Nephron progenitor cell (in vitro differentiated cells): ENCODE data around the gene PROSER3.

ENCODE experiments used
- DNase-seq: peaks from one replicate; pipeline ENCODE4 v3.0.0; 2021
- H3K27ac Mint-ChIP-seq: 2 replicates; pipeline ENCODE4 v1.8.0; 2021; ENCODE audit warnings: mild to moderate bottlenecking, moderate library complexity, mixed read lengths
- H3K27me3 Mint-ChIP-seq: 2 replicates; pipeline ENCODE4 v1.8.0; 2021; ENCODE audit warnings: mild to moderate bottlenecking, low read depth, mixed read lengths; ENCODE audit not compliant: poor library complexity
- H3K36me3 Mint-ChIP-seq: 2 replicates; pipeline ENCODE4 v1.8.0; 2021; ENCODE audit warnings: low read depth, mixed read lengths
- H3K4me1 Mint-ChIP-seq: 2 replicates; pipeline ENCODE4 v1.8.0; 2021; ENCODE audit warnings: mixed read lengths
- H3K4me3 Mint-ChIP-seq: 2 replicates; pipeline ENCODE4 v1.8.0; 2021; ENCODE audit warnings: mild to moderate bottlenecking, moderate library complexity, mixed read lengths
- H3K9me3 Mint-ChIP-seq: 2 replicates; pipeline ENCODE4 v1.8.0; 2021; ENCODE audit warnings: mild to moderate bottlenecking, moderate library complexity, mixed read lengths
- TF ChIP-seq, protein P1 (sequence below): fragments of 200-600 bp; sonication (generic); IDR thresholded peaks from 2 replicates; pipeline ENCODE4 v1.5.0; 2021; ENCODE audit warnings: antibody characterized with exemption

Gene PROSER3

GRCh38 chr19:35789195-35789977, 31.4 kb downstream of the PROSER3 start:
- Mint-ChIP-seq H3K4me3 (no peak overlapping the region), H3K36me3 (peaks cover 5% of the 10 kb centered on the region), H3K9me3 (no peaks in the 10 kb centered on the region), H3K4me1 (no peaks in the 10 kb centered on the region), H3K27ac (no peak overlapping the region), H3K27me3 (peaks cover 8% of the 10 kb centered on the region)
- DNase-seq, result no peak
- TF ChIP-seq, protein P1, sequence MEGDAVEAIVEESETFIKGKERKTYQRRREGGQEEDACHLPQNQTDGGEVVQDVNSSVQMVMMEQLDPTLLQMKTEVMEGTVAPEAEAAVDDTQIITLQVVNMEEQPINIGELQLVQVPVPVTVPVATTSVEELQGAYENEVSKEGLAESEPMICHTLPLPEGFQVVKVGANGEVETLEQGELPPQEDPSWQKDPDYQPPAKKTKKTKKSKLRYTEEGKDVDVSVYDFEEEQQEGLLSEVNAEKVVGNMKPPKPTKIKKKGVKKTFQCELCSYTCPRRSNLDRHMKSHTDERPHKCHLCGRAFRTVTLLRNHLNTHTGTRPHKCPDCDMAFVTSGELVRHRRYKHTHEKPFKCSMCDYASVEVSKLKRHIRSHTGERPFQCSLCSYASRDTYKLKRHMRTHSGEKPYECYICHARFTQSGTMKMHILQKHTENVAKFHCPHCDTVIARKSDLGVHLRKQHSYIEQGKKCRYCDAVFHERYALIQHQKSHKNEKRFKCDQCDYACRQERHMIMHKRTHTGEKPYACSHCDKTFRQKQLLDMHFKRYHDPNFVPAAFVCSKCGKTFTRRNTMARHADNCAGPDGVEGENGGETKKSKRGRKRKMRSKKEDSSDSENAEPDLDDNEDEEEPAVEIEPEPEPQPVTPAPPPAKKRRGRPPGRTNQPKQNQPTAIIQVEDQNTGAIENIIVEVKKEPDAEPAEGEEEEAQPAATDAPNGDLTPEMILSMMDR, result no peak

GRCh38 chr19:35789978-35790944, 32.3 kb downstream of the PROSER3 start:
- H3K4me3 Mint-ChIP-seq, result no peak overlapping the region
- no peaks in the 10 kb centered on the region for H3K4me1 Mint-ChIP-seq
- H3K9me3 Mint-ChIP-seq, result no peaks in the 10 kb centered on the region
- TF ChIP-seq, protein P1, result no peak
- no peak overlapping the region for H3K27ac Mint-ChIP-seq
- H3K27me3 Mint-ChIP-seq, result peaks cover 17% of the 10 kb centered on the region
- peaks cover 5% of the 10 kb centered on the region for H3K36me3 Mint-ChIP-seq
- no peak for DNase-seq

DNA sequence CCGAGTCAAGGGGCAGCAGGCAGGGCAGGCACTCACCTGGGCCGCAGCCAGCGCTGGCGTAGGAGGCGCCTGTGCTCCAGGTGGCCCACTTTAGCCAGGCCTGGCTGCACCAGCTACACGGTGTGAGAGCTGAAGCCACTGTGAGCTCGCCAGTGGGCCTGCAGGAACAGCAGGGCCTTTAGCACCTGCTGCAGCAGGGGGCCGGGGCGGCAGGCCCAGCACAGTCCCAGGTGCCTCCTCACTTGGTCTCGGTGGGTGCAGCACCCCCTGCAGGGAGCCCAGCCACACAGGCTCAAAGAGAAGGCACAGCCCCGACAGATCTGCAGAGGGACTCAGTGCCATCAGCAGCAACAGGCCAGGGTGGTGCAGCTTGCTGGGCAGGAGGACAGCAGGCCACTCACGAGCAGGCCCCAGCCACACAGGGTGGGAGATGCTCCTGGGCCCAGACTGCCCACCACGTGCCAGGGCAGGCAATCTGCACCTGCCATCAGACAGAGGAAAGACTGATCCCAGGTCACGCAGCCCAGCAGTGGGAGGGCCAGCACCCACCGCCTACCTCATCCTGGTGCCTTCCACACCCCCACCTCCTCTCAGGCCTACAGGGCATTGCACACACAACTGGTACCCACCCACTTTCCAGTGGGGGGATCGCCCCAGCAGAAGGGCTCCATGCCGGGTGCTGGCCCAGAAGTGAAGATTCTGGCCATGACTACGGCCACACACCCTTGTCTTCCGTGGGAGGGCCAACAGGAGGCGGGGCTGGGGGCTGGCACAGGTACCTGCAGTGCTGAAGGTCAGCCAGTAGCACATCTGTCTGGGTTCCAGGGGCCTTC, 33.2 kb downstream of the PROSER3 start:
- TF ChIP-seq, protein P1, result no peak
- Mint-ChIP-seq H3K9me3 (no peaks in the 10 kb centered on the region), H3K27me3 (peaks cover 26% of the 10 kb centered on the region), H3K4me3 (no peak overlapping the region), H3K36me3 (no peaks in the 10 kb centered on the region), H3K27ac (no peak overlapping the region), H3K4me1 (no peaks in the 10 kb centered on the region)
- DNase-seq, result peak; percentile 30

GRCh38 chr19:35791814-35792279, 33.9 kb downstream of the PROSER3 start:
- Mint-ChIP-seq H3K36me3 (no peaks in the 10 kb centered on the region), H3K4me1 (no peaks in the 10 kb centered on the region), H3K4me3 (no peak overlapping the region), H3K27ac (no peak overlapping the region), H3K9me3 (no peaks in the 10 kb centered on the region), H3K27me3 (peaks cover 33% of the 10 kb centered on the region)
- TF ChIP-seq, protein P1, result no peak
- DNase-seq, result no peak

DNA sequence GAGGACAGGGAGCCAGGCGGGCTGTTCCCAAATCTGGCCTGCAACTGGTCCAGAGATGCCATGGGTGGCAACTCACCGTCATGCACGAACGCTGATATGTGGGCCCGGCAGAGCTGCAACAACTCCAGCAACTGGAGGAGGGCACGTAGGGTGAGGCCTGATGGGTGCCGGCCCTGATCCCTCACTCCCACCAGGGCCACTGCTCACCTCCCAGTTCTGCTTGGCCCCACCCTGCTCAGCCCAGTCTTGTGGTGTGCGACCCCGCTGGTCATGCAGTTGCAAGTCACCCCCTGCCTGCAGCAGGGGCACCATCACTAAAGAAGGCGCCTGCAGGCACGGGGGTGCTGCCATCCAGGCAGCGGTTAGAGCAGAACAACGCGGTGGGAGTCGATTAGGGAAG, 34.3 kb downstream of the PROSER3 start:
- Mint-ChIP-seq H3K4me3 (no peak overlapping the region), H3K27me3 (peaks cover 37% of the 10 kb centered on the region), H3K4me1 (no peaks in the 10 kb centered on the region), H3K36me3 (no peaks in the 10 kb centered on the region), H3K9me3 (no peaks in the 10 kb centered on the region), H3K27ac (no peak overlapping the region)
- no peak for DNase-seq
- TF ChIP-seq, protein P1, result no peak
